Measurements from ENCODE around the gene SMTN.

- TF ChIP-seq POLR2A (IDR thresholded peaks at IDR 0.05): no peak
- no peak for TF ChIP-seq CTCF (IDR thresholded peaks at IDR 0.05)
These were observed 70.8 kb downstream of the SMTN start for GRCh38 chr22:31151872-31152271.
